NB4 (cell line): ENCODE data around the gene RFXANK.

Source experiments
- DNase-seq: peaks from one replicate; pipeline ENCODE4 v3.0.0; 2010; ENCODE audit warnings: low read depth
- H3K4me3 ChIP-seq: one replicate; pipeline ENCODE4 v1.5.1; 2011; ENCODE audit warnings: mild to moderate bottlenecking, low read depth, low read length, moderate library complexity
- MYC ChIP-seq: IDR thresholded peaks from 2 replicates; pipeline ENCODE4 v1.6.1; 2011; ENCODE audit warnings: low read depth, low read length
- POLR2A ChIP-seq: IDR thresholded peaks from 2 replicates; pipeline ENCODE4 v1.6.1; 2011; ENCODE audit warnings: mild to moderate bottlenecking; ENCODE audit not compliant: insufficient read length; ENCODE audit errors: extremely low read depth
- TF ChIP-seq, protein P1 (sequence below): IDR thresholded peaks from one replicate; pipeline ENCODE4 v1.5.1; 2012; ENCODE audit warnings: low read depth, low read length
- TF ChIP-seq, protein P2 (sequence below): IDR thresholded peaks from 2 replicates; pipeline ENCODE4 v1.6.1; 2011; ENCODE audit warnings: low read depth, low read length

The RFXANK gene

GRCh38 chr19:19155495-19156219, 36.4 kb upstream of the RFXANK start:
- no peak overlapping the region for H3K4me3 ChIP-seq
- no peak for DNase-seq
- TF ChIP-seq, protein P1, sequence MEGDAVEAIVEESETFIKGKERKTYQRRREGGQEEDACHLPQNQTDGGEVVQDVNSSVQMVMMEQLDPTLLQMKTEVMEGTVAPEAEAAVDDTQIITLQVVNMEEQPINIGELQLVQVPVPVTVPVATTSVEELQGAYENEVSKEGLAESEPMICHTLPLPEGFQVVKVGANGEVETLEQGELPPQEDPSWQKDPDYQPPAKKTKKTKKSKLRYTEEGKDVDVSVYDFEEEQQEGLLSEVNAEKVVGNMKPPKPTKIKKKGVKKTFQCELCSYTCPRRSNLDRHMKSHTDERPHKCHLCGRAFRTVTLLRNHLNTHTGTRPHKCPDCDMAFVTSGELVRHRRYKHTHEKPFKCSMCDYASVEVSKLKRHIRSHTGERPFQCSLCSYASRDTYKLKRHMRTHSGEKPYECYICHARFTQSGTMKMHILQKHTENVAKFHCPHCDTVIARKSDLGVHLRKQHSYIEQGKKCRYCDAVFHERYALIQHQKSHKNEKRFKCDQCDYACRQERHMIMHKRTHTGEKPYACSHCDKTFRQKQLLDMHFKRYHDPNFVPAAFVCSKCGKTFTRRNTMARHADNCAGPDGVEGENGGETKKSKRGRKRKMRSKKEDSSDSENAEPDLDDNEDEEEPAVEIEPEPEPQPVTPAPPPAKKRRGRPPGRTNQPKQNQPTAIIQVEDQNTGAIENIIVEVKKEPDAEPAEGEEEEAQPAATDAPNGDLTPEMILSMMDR = no peak
- TF ChIP-seq POLR2A = no peak
- TF ChIP-seq, protein P2, sequence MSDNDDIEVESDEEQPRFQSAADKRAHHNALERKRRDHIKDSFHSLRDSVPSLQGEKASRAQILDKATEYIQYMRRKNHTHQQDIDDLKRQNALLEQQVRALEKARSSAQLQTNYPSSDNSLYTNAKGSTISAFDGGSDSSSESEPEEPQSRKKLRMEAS = no peak
- no peak for TF ChIP-seq MYC

- H3K4me3 ChIP-seq = no peak overlapping the region
- TF ChIP-seq POLR2A = no peak
- TF ChIP-seq, protein P1 = no peak
- TF ChIP-seq MYC = no peak
- TF ChIP-seq, protein P2 = no peak
- DNase-seq = no peak
These were observed 34.2 kb upstream of the RFXANK start for GRCh38 chr19:19157808-19158207.

DNA sequence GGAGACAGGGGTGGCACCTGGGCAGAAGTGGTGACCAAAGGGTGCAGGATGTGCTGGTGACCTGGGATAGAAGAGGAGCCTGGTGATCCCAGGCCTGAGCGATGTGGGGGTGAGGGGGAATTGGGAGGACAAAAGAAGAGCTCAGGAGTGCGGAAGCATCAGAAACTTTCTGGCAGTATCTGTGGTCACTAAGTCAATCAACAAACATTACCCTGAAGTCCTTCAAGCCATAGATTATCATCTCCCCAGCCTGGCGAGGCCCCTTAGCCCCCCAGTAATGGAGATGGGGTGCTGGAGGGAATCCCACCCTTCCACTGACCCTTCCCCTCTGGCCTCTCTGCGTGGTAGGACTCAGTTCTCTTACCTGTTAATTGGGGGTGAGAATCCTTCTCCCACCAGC, 32.5 kb upstream of the RFXANK start:
- DNase-seq = no peak
- TF ChIP-seq, protein P2 = no peak
- TF ChIP-seq POLR2A (no peak), MYC (no peak)
- TF ChIP-seq, protein P1 = no peak
- H3K4me3 ChIP-seq = no peak overlapping the region

GRCh38 chr19:19160461-19161035, 31.5 kb upstream of the RFXANK start:
- DNase-seq = peak; percentile 55
- TF ChIP-seq, protein P1 = no peak
- TF ChIP-seq POLR2A (no peak), MYC (no peak)
- H3K4me3 ChIP-seq = no peak overlapping the region

DNA sequence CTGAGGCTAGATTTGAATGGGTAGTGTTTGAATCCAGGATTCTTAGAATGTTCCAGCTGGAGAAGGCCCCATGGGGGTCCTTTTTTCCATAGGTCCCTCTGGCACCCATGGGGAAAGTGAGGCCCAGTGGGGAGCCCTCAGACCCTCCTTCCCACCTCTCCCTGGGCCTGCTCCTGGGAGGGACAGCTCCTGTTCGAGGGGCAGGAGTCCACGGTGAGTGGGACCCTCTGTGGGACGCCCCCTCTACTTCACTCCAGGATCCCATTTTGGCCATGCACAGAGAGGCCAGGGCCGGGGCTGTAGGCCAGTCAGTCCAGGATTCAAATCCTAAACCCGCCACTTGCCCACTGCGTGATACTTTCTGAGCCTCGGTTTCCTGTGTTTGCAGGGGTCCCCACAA, 29.6 kb upstream of the RFXANK start:
- TF ChIP-seq POLR2A (no peak), MYC (no peak)
- TF ChIP-seq, protein P2 = no peak
- TF ChIP-seq, protein P1 = no peak
- H3K4me3 ChIP-seq = no peak overlapping the region
- no peak for DNase-seq
